GM19397 (cell line): ENCODE data around the gene LAT.
"Not testable (repeated sequence)": the region's sequence is repeated elsewhere in the genome, so short reads cannot be mapped to it uniquely, and the experiment has no call there.

ENCODE experiments used
- ATAC-seq: cut with Tn5 transposase; IDR thresholded peaks from one replicate; pipeline ENCODE4 v1.9.1; 2021; ENCODE audit warnings: mild to moderate bottlenecking, moderate library complexity; ENCODE audit not compliant: unreplicated experiment

LAT gene, protein sequence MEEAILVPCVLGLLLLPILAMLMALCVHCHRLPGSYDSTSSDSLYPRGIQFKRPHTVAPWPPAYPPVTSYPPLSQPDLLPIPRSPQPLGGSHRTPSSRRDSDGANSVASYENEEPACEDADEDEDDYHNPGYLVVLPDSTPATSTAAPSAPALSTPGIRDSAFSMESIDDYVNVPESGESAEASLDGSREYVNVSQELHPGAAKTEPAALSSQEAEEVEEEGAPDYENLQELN

DNA sequence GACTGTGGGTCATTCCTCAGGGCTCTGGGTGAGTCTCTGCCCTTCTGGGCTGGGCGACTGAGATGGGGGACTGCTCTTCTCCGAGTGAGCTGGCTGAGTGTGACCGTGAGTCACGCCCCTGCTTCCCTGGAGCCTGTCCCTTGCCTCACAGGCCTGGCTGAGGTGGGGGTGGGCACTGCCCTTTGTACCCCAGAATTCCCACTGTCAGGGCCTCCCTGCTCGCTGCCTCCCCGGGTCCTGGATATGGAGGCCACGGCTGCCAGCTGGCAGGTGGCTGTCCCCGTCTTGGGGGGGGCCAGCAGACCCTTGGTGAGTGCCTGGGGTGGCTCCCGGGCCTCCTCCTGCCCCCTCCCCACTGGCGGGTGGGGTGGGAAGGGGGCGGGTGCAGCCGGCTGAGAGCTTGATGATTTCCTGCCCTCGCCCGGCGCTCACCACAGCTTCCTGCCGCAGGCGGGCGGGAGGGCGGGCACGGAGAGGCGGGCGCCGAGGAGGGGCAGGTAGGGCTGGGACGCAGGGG, at the start of gene LAT:
Gene LAT, plus strand, starts transcription at position 434 of the 517 bp plus-strand sequence. CDS start 366 bp downstream, outside the sequence.
- ATAC-seq: peak; percentile 64

DNA sequence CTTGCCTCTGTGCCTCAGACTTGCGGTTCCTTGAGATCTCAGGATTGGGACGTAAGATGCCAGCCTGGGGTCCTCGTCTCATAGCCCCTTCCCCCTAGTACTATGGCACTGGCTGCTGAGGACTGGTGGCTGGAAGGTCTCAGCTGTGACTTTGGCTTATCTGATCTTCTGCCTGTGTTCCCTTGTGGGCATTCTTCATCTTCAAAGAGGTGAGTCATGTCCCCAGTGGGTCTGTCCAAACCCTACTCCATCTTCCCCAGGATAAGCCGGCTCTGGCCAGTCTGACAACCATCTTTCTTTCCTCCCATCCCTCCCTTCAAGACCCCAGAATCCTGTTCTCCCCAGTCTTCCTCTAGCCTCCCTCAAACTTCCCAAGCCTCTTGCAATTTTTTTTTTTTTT, 49.5 kb upstream of the LAT start:
- ATAC-seq: no peak

DNA sequence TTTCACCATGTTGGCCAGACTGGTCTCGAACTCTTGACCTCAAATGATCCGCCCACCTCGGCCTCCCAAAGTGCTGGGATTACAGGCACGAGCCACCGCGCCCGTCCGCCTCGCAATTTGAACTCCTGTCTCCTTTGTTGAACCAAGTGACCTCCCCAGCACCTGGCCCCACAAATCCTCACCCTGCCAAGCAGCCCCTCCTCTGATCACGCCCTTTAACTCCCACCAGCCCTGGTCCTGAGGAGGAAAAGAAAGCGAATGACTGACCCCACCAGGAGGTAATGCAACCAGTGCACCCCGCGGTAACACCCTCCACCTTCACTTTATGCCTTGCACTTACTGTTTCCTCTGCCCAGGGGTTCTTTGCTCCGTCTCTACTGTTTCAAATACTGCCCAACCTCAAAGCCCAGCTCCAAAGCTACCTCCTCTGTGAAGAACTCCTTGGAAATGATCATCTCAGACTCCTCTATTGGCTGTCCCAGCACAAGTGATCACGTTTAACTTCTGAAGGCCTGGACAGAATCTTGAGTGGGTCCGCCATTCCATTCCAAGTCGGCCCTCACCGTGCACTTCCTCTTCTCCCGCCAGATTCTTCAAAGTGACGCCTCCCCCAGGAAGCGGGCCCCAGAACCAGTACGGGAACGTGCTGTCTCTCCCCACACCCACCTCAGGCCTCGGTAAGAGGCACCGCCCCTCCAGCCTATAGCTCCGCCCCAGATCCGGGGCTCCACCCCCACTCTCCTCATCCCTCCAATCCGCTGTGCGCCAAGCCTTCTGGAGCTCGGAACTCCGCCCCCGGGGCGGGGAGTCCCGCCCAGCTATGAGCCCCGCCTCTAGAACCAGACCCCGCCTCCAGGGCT, 48.7 kb upstream of the LAT start:
- ATAC-seq: peak; percentile 72

DNA sequence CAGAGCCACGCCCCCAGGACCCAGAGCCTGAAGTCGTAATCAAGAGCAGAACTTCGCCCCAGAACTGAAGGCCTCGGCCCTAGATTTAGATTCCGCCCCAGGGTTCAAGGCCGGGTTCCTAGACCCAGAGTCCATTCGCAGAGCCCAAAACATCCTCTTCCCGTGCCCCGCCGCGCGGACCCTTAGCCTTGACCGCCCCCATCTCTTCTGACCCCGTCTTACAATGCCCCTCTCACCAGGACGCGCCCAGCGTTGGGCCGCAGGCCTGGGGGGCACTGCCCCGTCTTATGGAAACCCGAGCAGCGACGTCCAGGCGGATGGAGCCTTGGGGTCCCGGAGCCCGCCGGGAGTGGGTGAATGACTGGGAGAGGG, 48.1 kb upstream of the LAT start:
- ATAC-seq: no peak

DNA sequence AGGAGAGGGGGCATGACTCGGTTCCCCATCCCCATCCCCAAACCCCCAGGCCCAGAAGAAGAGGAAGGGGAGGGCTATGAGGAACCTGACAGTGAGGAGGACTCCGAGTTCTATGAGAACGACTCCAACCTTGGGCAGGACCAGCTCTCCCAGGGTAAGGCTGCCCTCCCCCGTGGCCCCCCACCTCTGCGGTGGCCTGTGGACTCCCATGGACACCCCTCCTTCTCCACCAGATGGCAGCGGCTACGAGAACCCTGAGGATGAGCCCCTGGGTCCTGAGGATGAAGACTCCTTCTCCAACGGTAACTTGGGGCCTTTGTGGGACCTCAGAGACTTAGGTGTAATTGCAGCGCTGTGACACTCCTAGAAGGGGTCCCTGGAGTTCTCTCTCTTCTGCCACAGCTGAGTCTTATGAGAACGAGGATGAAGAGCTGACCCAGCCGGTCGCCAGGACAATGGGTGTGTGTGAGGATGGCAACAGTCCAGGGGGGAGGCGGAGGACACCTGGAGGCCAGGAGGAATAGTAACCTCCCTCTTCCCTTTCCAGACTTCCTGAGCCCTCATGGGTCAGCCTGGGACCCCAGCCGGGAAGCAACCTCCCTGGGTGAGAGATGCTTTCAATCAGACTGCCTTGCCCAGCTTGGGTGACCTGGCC, 47.5 kb upstream of the LAT start:
- no peak for ATAC-seq

DNA sequence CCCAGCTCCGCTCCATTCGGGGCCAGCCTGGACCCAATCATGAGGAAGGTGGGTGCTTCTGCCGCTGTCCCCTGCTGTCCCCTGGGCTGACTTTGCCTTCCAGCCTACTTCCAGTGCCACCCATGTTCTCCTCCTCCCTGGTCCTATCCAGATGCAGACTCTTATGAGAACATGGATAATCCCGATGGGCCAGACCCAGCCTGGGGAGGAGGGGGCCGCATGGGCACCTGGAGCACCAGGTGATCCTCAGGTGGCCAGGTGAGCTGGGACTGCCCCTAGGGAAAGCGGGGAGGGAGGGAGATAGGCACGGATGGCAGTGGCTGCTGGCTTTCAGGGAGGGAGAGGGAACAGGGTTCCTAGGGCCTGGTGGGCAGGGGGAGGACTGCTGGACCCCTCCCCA, 46.1 kb upstream of the LAT start:
- no peak for ATAC-seq

DNA sequence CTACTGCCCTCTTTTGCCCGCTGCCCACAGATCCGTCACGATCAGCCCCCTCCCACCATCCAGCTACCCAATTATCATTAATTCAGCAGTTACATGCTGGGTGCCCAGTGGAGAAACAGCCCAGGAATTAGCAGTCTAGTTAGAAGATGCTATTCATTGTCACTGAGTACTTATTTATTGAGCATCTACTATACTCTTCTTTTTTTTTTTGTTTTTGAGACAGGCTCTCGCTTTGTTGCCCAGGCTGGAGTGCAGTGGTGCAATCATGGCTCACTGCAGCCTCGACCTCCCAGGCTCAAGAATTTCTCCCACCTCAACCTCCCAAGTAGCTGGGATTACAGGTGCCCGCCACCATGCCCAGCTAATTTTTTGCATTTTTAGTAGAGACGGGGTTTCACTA, 45.0 kb upstream of the LAT start:
- ATAC-seq: not testable (repeated sequence)

DNA sequence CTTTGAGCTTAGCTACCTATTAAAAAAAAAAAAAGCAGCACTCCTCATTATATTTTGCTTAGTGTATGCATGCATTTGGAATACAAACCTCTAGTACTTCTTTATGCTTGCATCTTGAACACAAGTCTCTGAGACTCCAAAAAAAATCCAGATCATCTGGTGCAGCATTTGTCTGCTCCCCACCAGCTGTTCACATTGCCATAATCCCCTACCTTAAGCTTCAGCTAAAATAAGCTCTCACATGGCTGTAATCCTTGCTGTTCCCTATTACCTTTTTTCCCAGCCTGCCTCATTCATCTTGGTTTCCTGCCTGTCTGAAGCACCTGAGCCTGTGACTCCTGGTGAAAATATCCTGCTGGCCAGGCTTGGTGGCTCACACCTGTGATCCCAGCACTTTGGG, 41.6 kb upstream of the LAT start:
- no peak for ATAC-seq

DNA sequence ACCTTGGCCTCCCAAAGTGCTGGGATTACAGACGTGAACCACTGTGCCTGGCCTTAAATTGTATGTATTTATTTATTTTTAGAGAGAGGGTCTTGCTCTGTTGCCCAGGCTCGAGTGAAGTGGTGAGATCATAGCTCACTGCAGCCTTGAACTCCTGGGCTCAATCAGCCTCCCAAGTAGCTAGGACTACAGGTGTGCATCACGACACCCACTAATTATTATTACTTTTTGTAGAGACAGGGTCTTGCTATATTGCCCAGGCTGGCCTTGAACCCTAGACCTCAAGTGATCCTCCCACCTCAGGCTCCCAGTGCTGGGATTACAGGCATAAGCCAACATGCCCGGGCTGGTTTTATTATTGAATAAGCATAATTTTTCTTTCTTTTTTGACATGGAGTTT, 38.2 kb upstream of the LAT start:
- ATAC-seq: no peak

DNA sequence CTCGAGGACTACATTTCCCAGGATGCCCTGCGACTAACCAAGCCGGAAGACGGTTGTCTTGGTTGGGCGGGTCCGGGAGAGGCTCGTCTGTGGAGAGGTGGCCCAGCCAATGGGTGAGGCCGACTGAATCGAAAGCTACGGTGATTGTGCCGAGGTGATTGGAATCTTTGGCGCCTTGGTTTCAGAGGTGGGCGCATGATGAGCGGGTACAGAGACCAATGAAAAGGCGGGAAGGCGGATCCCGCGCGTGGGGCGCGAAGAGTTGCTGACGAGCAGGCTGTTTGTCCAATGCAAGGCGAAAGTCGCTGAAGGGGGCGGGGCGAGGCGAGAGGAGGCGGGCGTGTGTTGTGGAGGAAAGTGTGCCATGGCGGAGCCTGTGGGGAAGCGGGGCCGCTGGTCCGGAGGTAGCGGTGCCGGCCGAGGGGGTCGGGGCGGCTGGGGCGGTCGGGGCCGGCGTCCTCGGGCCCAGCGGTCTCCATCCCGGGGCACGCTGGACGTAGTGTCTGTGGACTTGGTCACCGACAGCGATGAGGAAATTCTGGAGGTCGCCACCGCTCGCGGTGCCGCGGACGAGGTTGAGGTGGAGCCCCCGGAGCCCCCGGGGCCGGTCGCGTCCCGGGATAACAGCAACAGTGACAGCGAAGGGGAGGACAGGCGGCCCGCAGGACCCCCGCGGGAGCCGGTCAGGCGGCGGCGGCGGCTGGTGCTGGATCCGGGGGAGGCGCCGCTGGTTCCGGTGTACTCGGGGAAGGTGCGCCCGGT, 34.0 kb upstream of the LAT start, which contains the start of gene NFATC2IP:
Gene NFATC2IP, plus strand, starts transcription at position 290 of the 762 bp plus-strand sequence. Its CDS starts 75 bp downstream, at position 365.
- ATAC-seq: peak; percentile 89

DNA sequence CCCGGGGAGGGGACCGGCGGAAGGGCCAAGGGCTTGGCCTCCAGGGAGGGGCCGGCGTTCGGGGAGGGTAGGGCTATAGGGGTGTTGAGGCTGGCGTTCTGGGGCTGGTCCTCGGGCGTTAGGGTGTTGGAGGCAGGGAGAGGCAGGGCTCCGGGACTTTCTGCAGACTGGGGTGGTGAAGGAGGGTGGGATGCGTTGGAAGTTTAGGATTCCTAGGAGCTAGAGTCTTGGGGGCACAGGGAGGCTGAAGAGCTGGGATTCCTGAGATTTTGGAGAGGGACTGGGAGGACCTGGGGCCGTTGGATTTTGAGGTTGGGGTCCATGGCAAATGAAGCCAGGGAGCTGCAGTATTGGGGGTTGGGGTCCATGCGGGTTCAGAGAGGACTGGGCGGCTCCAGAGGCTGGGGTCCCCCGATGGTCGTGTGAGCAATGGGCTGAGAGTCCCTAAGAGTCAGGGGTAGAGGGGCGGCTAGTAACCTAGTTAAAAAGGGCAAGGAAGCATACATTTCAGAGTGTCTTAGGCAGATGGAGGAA, 33.4 kb upstream of the LAT start:
- no peak for ATAC-seq

DNA sequence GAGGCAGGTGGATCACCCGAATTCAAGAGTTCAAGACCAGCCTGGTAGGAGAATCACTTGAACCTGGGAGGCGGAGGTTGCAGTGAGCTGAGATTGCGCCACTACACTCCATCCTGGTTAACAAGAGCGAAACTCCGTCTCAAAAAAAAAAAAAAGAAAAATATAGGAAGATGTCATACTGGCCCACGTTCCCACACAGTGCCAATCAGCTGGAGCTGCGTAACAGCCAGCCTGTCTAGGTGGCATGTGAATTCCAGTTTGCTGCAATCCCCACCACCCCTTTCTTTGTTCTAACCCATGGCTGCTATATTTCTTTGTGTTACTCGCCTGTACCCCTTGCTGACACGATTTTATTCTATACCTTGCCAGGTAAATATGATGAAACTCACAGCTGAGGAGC, 26.6 kb upstream of the LAT start:
- ATAC-seq: no peak

DNA sequence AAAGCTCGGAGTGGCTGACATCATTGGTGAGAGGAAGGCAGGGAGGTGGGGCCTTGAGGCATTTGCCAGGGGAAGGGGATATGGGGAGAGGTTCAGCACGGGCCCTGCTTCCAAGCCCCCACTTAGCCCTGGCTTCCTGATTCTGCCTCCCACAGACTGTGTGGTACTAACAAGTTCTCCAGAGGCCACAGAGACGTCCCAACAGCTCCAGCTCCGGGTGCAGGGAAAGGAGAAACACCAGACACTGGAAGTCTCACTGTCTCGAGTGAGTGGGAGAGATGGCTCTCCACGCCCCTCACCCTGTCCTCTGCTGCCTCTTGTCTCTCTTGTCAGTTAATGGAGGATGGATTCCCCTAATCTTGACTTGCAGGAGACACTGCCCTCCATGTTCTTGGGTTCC, 26.0 kb upstream of the LAT start:
- ATAC-seq: no peak

DNA sequence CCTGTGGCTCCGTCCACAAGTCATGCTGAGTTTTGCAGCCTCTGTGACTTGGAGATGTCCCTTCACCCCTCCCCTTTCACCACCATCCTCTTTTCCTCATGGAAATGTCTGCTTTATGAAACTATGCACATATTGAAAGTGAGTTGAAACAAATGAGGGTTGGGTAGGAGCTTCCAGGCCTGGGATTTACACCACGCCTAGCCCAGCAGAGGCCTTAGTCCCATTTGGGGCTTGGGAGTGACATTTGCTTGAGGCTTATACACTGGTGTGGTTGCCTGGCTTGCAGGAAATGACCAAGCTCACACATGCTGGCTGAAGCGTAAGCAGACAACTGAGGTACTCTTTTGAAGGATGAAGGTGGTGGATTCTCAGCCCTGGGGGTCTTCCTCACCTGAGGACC, 20.8 kb upstream of the LAT start:
- ATAC-seq: no peak

DNA sequence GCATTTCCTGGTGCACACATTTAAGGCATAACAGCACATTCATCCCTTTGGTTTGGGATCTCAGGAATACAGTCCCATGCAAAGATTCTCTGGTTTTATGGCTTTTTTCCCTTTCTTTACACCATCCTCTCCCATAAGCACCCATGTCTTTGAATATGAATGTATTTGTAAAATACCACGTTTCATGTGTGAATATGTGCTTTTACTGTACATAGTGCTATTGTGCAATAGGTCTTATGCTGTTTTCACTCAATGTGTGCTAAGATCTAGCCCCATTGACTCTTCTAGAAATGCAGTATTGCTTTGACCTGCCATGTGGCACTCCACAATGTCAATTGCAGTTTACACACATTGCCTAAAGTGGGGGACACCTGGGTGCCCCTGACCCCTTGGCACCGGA, 20.4 kb upstream of the LAT start:
- no peak for ATAC-seq

DNA sequence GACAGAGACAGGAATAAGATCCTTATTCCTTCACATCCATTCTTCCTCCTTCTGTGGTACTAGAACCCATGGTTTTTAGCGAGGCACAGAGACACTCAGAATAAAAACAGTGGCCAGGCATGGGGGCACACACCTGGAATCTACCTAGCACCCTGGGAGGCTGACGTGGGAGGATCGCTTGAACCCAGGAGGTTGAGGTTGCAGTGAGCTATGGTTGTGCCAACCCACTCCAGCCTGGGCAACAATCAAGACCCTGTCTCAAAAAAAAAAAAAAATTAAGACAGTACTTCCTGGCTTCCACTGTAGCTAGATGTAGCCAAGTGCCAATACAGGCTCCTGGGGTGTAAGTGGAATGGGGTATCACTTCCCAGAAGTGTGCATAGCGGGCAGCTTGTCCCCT, 17.7 kb upstream of the LAT start:
- ATAC-seq: no peak

DNA sequence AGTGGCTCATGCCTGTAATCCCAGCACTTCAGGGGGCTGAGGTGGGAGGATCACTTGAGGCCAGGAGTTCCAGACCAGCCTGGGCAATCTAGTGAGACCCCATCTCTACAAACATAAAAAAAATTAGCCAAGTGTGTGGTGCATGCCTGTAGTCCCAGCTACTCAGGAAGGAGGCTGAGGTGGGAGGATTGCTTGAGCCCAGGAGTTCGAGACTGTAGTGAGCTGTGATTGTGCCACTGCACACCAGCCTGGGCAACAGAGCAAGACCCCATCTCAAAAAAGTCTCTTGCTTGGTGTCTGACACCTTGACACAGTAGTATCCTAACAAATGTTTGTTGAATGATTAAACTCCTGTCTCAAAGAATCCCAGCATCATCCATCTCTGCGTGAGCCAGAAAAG, 15.2 kb upstream of the LAT start:
- not testable (repeated sequence) for ATAC-seq

DNA sequence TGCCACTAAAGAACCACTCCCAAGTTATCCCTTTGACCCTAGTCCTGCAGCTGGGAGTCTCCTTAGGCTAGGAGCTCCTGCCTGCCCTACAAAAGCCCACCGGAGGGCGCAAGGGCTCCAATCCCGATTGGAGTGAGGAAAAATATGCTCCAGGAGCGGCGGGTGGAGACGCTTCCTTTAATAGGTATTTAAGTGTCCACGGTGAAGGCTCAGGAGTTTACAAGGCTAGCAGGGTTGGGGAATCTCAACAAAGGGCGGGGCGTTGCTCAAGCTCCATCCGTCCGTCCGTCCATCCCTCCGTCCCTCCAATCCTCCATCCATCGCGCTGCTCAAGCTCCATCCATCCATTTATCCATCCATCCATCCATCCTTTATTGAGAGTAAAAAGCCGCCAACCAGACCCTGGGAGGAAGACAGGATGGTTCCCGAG, 10.8 kb upstream of the LAT start:
- ATAC-seq: peak; percentile 6

DNA sequence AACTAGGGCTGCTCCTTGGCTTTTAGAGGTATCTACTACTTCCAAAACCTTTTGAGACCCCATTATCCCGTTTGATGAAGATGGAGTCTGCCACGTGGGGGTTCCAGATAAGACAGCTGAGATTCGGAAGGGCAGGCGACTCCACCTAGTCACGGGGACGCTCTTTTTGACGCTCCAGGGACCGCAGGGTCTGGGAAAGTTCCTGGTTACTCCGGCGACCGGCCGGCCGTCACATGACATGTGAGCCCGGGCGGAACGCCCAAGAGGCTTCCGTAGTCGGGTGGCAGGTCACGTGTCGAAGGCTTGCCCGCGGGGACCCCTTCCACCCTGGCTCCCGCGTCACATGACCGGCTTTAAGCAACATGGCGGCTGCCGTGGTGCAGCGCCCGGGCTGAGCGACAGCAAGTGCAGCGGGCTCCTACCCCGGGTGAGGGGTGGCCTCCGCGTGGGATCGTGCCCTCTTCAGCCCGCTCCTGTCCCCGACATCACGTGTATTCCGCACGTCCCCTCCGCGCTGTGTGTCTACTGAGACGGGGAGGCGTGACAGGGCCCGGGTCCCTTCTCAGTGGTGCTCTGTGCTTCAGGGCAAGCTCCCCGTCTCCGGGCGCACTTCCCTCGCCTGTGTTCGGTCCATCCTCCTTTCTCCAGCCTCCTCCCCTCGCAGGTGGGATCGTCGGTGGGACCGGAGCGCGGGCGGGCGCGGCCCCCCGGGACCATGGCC, 10.3 kb upstream of the LAT start, which contains the start of gene SPNS1:
Gene SPNS1, plus strand, starts transcription at position 342 of the 721 bp plus-strand sequence. Its CDS starts 374 bp downstream, at position 716.
- ATAC-seq: peak; percentile 84

DNA sequence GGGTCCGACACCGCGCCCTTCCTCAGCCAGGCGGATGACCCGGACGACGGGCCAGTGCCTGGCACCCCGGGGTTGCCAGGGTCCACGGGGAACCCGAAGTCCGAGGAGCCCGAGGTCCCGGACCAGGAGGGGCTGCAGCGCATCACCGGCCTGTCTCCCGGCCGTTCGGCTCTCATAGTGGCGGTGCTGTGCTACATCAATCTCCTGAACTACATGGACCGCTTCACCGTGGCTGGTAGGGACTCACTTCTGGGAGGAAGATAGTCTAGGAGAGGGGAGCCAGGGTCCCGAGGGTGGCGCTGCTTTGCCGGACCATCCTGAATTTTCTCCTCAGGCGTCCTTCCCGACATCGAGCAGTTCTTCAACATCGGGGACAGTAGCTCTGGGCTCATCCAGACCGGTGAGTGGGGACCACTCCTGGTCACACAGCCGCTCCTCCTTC, 9.7 kb upstream of the LAT start:
- no peak for ATAC-seq
